Anterior cingulate cortex (tissue), 58 donors: ENCODE measurements around the gene GALNT17.
"Not testable (repeated sequence)": the region's sequence is repeated elsewhere in the genome, so short reads cannot be mapped to it uniquely, and the experiment has no call there.

Experiments
- DNase-seq, 58 donors: peaks; one replicate each; lab custom pipeline; 2025; lab: John Stamatoyannopoulos, UW

Gene GALNT17

GRCh38 chr7:71229148-71229547 is 97.2 kb downstream of the GALNT17 start:
- no peak for DNase-seq

GRCh38 chr7:71229699-71230098 is 97.8 kb downstream of the GALNT17 start:
- no peak for DNase-seq

- DNase-seq, result no peak
Observed at GRCh38 chr7:71235253-71235652, 103.3 kb downstream of the GALNT17 start.

DNA sequence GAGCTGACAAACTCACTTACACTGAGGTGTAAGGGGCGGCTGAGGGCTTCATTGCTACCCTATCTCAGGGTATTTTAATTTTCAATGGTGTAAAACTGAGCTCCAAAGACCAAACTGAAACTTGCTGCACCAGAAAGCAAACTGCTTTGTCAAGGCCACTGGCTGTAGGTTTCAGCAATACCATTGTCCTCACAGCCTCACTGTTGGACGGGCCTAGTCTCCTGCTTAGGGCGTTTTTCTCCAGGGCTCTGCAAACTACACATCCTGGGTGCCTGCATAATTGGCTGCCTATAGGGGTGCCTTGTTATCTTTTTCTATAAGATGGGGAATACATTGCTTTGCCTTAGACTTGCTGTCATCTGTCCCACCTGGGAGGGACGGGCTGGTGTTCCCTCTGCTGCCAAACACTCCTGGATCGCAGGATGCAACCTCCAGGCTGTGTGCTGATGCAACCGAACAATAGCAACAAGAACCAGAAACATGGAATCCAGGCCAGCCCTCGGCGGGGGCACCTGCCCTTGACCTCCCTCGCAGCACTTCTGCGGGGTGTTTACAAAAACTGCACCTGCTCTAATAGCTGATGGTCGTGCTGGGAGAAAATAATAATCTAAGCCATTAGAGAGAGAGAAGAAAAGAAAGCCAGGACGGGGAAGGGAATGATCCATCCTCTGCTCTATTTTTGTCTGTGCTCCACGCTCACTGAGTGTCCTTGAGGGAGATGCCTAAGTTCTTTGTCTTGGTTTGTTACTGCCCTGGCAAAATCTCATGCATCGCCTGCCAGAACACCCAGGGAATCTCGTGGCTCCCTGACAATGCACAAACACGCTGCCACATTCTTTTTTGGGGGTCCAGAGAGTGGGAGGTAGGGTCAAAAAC is 104.5 kb downstream of the GALNT17 start:
- DNase-seq, result peak in 3 of 58 donors; percentile 1 to 13 (median 10)

- DNase-seq, result no peak
Observed at GRCh38 chr7:71237945-71238344, 106.0 kb downstream of the GALNT17 start.

GRCh38 chr7:71238581-71239295 is 106.8 kb downstream of the GALNT17 start:
- no peak for DNase-seq

DNA sequence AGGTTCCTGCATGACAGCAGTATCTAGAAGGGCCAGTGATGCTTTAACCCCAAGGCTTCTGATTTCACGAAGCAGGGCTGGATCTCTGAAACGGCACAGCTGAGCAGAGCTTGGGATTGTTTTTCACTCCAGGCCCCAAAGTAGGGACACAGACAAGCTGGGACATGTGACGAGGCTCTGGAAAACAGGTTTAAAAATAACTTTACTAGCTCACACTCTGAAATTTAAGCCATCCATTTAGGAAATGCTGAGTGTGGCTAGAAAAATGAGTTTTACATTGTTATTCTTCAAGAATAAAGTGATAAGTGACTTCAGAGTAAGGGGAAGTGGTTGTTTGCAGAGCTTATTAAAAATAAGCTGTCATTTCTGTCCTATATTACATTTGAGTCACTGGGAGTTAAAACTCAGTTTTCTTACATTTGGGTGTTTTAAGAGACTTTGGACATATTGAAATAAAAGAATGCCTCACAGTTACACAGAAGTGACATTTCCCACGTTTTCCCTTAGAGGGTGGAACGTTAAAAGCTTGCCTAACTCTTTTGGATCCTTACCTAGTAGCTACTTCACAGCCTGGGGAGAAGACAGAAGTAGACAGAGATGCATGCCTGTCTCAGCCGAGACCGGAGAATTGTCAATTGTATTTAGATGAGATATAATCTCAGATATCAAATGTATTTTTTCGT is 107.8 kb downstream of the GALNT17 start:
- peak in 16 of 58 donors; percentile 1 to 41 (median 16) for DNase-seq

- DNase-seq, result no peak
Observed at GRCh38 chr7:71243736-71244410, 111.9 kb downstream of the GALNT17 start.

- no peak for DNase-seq
Observed at GRCh38 chr7:71245038-71245437, 113.1 kb downstream of the GALNT17 start.

DNA sequence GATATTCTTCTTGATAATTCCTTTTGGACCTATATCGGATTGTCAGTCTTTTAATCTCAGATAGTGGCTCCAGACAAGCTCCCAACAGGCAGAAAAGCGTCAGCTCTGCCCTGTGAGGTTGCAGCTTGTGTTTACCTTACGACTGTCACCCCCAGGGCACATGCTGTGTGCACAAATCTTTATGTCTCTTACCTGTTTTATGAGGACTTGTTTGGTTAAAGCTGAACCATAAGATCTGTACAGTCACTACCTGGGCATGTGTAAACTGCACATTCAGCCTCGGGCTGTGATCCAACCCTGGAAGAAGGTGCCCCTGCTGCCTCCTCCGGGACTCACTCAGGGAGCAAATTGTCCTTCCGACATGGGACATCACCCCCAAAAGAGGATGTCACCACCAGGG is 119.8 kb downstream of the GALNT17 start:
- no peak for DNase-seq

DNA sequence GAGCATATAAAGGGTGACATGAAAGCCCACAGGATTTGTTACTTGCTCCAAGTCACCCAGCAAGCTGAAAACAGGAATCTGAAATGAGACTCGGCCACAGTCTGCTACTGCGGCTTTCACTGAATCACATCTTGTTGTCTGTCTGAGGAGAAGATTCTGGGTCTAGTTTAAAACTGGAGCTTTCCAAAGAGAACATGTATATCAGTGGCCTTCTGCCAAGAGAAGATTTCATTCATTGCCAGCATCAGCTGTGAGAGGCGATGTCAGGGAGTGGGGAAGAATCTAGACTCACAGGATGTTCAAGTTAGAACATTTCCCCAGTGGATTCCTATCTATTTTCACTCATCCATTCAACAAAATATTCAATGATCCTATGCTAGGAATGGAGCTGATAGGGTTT is 122.8 kb downstream of the GALNT17 start:
- DNase-seq, result peak in 10 of 58 donors; percentile 10 to 64 (median 28)

- DNase-seq, result no peak
Observed at GRCh38 chr7:71255537-71256178, 123.7 kb downstream of the GALNT17 start.

- no peak for DNase-seq
Observed at GRCh38 chr7:71261066-71261465, 129.1 kb downstream of the GALNT17 start.

DNA sequence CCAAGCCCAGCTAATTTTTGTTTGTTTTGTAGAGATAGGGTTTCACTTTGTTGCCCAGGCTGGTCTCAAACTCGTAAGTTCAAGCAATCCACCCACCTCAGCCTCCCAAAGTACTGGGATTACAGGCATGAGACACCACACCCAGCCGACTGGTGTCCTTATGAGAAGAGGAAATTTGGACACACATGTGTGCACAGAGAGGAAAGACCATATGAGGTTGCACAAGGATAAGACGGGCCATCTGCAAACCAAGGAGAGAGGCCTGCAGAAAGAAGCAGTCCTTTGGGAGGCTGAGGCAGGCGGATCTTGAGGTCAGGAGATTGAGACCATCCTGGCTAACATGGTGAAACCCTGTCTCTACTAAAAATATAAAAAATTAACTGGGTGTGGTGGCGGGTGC is 130.9 kb downstream of the GALNT17 start:
- not testable (repeated sequence) for DNase-seq

- no peak for DNase-seq
Observed at GRCh38 chr7:71264005-71264404, 132.1 kb downstream of the GALNT17 start.

DNA sequence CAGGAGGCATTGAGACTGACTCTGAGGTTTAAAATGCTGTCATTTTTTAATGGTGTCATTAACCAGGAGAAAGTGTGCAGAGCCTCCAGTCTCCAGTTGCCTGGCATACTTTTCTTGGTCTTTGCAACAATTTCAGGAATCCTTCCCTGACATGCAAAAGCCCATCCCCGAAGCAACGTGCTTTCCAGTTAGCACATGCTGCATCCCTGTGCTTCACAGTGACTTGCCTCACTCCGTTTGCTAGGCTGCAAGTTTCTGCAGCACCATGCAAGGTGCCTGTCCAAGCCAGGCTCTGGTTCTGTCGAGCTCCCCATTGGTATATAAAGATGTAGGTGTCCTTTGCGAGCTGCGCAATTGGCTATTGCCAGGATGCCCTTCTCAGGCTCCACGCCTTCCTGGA is 135.0 kb downstream of the GALNT17 start:
- no peak for DNase-seq

DNA sequence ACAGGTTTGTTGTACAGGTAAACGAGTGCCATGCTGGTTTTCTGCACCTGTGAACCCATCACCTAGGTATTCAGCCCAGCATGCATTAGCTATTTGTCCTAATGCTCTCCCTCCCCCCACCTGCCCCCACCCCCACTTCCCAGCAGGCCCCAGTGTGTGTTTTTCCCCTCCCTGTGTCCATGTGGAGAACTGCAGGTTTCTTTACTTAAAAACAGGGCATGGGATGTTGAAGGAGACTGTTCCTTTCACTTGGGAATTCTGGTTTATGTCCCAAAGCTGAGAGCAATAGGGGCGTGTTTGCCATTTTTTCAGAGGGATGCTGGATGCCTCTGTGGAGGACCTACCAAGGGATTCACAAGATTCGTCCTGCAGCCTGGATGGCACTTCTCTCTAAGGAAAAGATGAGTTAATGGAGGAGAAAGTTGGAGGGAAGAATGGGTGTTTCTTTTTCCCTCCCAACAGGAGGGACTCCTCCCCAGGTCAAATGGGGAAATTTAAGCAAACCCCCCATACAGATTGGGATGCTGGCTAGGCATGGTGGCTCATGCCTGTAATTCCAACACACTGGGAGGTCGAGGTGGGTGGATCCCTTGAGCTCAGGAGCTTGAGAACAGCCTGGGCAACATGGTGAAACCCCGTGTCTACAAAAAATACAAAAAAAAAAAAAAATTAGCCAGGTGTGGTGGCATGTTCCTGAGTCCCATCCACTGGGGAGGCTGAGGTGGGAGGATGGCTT is 136.0 kb downstream of the GALNT17 start:
- DNase-seq, result no peak

- DNase-seq, result no peak
Observed at GRCh38 chr7:71270558-71270957, 138.6 kb downstream of the GALNT17 start.

DNA sequence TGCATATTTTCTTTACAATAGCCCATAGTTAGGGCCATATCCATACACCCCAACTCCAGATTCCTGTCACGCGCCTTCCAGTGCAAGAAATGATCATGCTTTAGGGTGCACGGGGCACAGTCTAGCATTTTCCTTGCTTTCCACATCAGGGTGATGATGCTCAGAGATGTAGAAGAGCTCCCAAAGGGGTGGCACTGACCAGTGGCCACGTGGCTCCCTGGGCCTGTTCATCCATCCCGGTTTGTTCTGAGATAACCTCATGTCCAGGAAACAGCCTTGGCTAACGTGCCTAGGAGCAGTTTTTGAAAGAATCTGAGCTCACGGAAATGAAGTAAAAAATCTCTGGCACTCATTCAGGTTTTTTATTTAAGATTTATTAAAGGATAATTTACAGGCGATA is 139.3 kb downstream of the GALNT17 start:
- DNase-seq, result no peak
